ENCODE measurements around the gene FAM131A. TPM values are rescaled to one million over a fixed set of nuclear protein-coding genes. Genes with fewer than 3 reads are reported as not detected.
A peak's percentile ranks its signal among the peaks of the same experiment; 100 is the strongest.

Gene FAM131A
- polyA plus RNA-seq, 4 donors, result 9.7 to 13.1 (median 10.8) TPM

- Histone ChIP-seq H3K9me3 (ENCODE audit: control insufficient read depth in 2 of 2, insufficient read depth in 1 of 2, low read depth in 1 of 2, low read length in 1 of 2) (no peaks in the 10 kb centered on the region), H3K36me3 (ENCODE audit: control insufficient read depth in 3 of 3, insufficient read depth in 2 of 3, low read depth in 1 of 3, low read length in 3 of 3) (peaks cover 19 to 29% (median 21%) of the 10 kb centered on the region in 3 donors), H3K4me1 (ENCODE audit: control insufficient read depth in 3 of 3, insufficient read depth in 2 of 3, low read depth in 1 of 3, low read length in 2 of 3) (peaks cover 3 to 8% (median 7%) of the 10 kb centered on the region in 3 donors), H3K27ac (ENCODE audit: low read depth in 1 of 3, low read length in 2 of 3) (peak within 1 kb of the TSS; percentile 82 to 84 (median 84)), H3K4me3 (ENCODE audit: low read depth in 1 of 3, low read length in 3 of 3) (peak within 1 kb of the TSS; percentile 84 to 91 (median 85)), H3K27me3 (ENCODE audit: control insufficient read depth in 3 of 3, insufficient read depth in 3 of 3, low read length in 3 of 3) (peaks cover 0 to 3% (median 0%) of the 10 kb centered on the region in 3 donors)
- no peak for FAIRE-seq
- 0% methylated on average over 47 to 78 of the region's 78 CpGs for WGBS, 3 donors
- DNase-seq, result peak; percentile 97
Measured at GRCh38 chr3:184298759-184299487, 38.5 kb upstream of the FAM131A start, which contains the start of gene PSMD2. Gene PSMD2, plus strand, starts transcription at chr3:184299241. Its CDS starts 26 bp downstream, at chr3:184299267.

DNA sequence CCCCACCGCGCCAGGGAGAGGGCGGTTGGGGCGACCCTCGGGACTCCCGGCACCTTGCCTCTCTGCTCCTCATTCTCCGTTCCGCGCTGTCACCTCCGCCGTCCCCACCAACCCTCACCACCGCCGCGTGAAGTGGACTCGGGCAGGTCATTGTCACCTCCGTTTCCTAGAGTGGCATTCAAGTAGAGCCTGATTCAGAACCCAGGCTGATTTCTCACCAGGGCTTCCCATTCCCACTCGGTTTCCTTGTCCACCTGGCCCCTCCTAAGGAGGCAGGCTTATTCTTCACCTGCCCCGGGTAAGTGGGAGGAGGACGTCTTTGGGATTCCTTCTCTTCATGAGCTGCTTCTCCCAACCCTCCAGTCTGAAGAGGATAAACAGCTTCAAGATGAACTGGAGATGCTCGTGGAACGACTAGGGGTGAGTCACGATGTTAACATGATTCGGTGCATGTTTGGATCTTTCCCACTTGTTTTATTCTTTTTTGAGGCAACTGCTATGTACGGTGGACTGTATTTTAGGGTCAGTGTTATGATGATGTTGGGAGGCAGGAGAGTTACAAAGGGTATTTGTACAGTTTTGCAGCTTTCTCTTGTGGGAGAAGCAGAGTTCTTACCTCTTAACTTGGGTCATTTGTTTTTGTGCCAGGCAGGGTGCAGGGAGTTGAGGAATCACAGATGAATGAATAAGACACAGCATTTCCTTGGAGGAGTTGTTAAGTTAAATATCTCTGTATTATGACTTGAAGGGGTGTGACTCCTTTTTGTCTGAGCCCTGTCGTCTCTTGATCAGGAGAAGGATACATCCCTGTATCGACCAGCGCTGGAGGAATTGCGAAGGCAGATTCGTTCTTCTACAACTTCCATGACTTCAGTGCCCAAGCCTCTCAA, 37.7 kb upstream of the FAM131A start:
- WGBS, 3 donors, result 15 to 17% (median 17%) methylated on average over 25 to 29 of the region's 29 CpGs
- no peak for FAIRE-seq

GRCh38 chr3:184300378-184300720, 37.1 kb upstream of the FAM131A start:
- DNase-seq (no peak), FAIRE-seq (no peak)
- Histone ChIP-seq H3K27me3 (ENCODE audit: control insufficient read depth in 3 of 3, insufficient read depth in 3 of 3, low read length in 3 of 3) (no peaks in the 10 kb centered on the region), H3K36me3 (ENCODE audit: control insufficient read depth in 3 of 3, insufficient read depth in 2 of 3, low read depth in 1 of 3, low read length in 3 of 3) (peaks cover 25 to 37% (median 26%) of the 10 kb centered on the region in 3 donors), H3K4me3 (ENCODE audit: low read depth in 1 of 3, low read length in 3 of 3) (peak overlapping the region in 1 of 3 donors; percentile 84), H3K4me1 (ENCODE audit: control insufficient read depth in 3 of 3, insufficient read depth in 2 of 3, low read depth in 1 of 3, low read length in 2 of 3) (peaks cover 3 to 8% (median 7%) of the 10 kb centered on the region in 3 donors), H3K27ac (ENCODE audit: low read depth in 1 of 3, low read length in 2 of 3) (no peak overlapping the region), H3K9me3 (ENCODE audit: control insufficient read depth in 2 of 2, insufficient read depth in 1 of 2, low read depth in 1 of 2, low read length in 1 of 2) (no peaks in the 10 kb centered on the region)
- WGBS, 3 donors, result 70 to 79% (median 77%) methylated on average over 3 of the region's 3 CpGs

More for the DNA sequence above, 37.7 kb upstream of the FAM131A start:
- Histone ChIP-seq H3K27ac (ENCODE audit: low read depth in 1 of 3, low read length in 2 of 3) (peak overlapping the region; percentile 37 to 60 (median 57)), H3K4me3 (ENCODE audit: low read depth in 1 of 3, low read length in 3 of 3) (peak overlapping the region; percentile 84 to 91 (median 85)), H3K36me3 (ENCODE audit: control insufficient read depth in 3 of 3, insufficient read depth in 2 of 3, low read depth in 1 of 3, low read length in 3 of 3) (peaks cover 23 to 37% (median 25%) of the 10 kb centered on the region in 3 donors), H3K9me3 (ENCODE audit: control insufficient read depth in 2 of 2, insufficient read depth in 1 of 2, low read depth in 1 of 2, low read length in 1 of 2) (no peaks in the 10 kb centered on the region), H3K27me3 (ENCODE audit: control insufficient read depth in 3 of 3, insufficient read depth in 3 of 3, low read length in 3 of 3) (peaks cover 0 to 3% (median 0%) of the 10 kb centered on the region in 3 donors), H3K4me1 (ENCODE audit: control insufficient read depth in 3 of 3, insufficient read depth in 2 of 3, low read depth in 1 of 3, low read length in 2 of 3) (peaks cover 3 to 8% (median 7%) of the 10 kb centered on the region in 3 donors)
- peak in 1 of 2 donors; percentile 38 for DNase-seq

DNA sequence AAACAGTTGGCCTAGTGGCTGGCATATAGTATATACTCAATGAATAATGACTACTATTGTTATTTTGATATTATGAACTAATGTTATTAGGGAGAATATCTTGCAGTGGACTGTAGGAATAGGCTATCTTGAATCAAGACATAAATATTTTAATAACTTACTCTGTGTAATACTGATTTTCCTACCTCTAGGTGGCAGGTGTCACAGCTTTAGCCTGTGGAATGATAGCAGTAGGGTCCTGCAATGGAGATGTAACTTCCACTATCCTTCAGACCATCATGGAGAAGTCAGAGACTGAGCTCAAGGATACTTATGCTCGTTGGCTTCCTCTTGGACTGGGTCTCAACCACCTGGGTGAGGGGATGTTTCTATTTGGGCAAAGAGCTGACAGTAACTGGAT, 31.8 kb upstream of the FAM131A start:
- Histone ChIP-seq H3K36me3 (ENCODE audit: control insufficient read depth in 3 of 3, insufficient read depth in 2 of 3, low read depth in 1 of 3, low read length in 3 of 3) (peaks cover 32 to 69% (median 41%) of the 10 kb centered on the region in 3 donors), H3K4me3 (ENCODE audit: low read depth in 1 of 3, low read length in 3 of 3) (no peak overlapping the region), H3K27me3 (ENCODE audit: control insufficient read depth in 3 of 3, insufficient read depth in 3 of 3, low read length in 3 of 3) (no peaks in the 10 kb centered on the region), H3K4me1 (ENCODE audit: control insufficient read depth in 3 of 3, insufficient read depth in 2 of 3, low read depth in 1 of 3, low read length in 2 of 3) (no peaks in the 10 kb centered on the region), H3K27ac (ENCODE audit: low read depth in 1 of 3, low read length in 2 of 3) (no peak overlapping the region), H3K9me3 (ENCODE audit: control insufficient read depth in 2 of 2, insufficient read depth in 1 of 2, low read depth in 1 of 2, low read length in 1 of 2) (no peaks in the 10 kb centered on the region)
- FAIRE-seq (no peak), DNase-seq (peak; percentile 20 to 28)
- 40 to 69% (median 43%) methylated on average over 1 of the region's 1 CpG for WGBS, 3 donors

DNA sequence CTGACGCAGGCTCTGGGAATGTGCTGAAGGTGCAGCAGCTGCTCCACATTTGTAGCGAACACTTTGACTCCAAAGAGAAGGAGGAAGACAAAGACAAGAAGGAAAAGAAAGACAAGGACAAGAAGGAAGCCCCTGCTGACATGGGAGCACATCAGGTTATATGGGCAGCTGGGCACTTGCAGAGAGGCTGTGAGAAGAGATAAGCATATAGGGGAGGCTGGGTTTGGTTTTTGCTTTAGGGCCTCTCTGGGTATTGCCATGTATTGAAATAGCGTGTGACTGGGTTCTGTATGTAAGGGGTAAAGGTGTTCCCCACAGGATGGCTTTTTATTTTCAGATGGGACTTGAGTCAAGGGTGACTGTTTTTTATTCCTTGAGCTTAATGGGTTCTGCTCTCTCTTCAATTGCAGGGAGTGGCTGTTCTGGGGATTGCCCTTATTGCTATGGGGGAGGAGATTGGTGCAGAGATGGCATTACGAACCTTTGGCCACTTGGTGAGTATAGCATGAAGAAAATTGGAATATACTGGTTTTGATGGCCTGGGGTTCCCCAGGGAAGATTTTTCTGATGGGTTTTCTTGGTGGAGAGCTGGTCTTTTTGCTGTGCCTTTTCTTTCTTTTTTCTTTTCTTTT, 30.9 kb upstream of the FAM131A start:
- Histone ChIP-seq H3K27me3 (ENCODE audit: control insufficient read depth in 3 of 3, insufficient read depth in 3 of 3, low read length in 3 of 3) (no peaks in the 10 kb centered on the region), H3K4me3 (ENCODE audit: low read depth in 1 of 3, low read length in 3 of 3) (no peak overlapping the region), H3K9me3 (ENCODE audit: control insufficient read depth in 2 of 2, insufficient read depth in 1 of 2, low read depth in 1 of 2, low read length in 1 of 2) (no peaks in the 10 kb centered on the region), H3K36me3 (ENCODE audit: control insufficient read depth in 3 of 3, insufficient read depth in 2 of 3, low read depth in 1 of 3, low read length in 3 of 3) (peaks cover 32 to 62% (median 39%) of the 10 kb centered on the region in 3 donors), H3K4me1 (ENCODE audit: control insufficient read depth in 3 of 3, insufficient read depth in 2 of 3, low read depth in 1 of 3, low read length in 2 of 3) (no peaks in the 10 kb centered on the region), H3K27ac (ENCODE audit: low read depth in 1 of 3, low read length in 2 of 3) (no peak overlapping the region)
- FAIRE-seq (no peak), DNase-seq (peak in 1 of 2 donors; percentile 45)
- 74 to 87% (median 80%) methylated on average over 4 of the region's 4 CpGs for WGBS, 3 donors

GRCh38 chr3:184307915-184308314, 29.5 kb upstream of the FAM131A start:
- H3K4me1 ChIP-seq (ENCODE audit: control insufficient read depth in 3 of 3, insufficient read depth in 2 of 3, low read depth in 1 of 3, low read length in 2 of 3), result no peaks in the 10 kb centered on the region
- no peak for FAIRE-seq
- no peaks in the 10 kb centered on the region for H3K9me3 ChIP-seq (ENCODE audit: control insufficient read depth in 2 of 2, insufficient read depth in 1 of 2, low read depth in 1 of 2, low read length in 1 of 2)
- 95 to 97% (median 95%) methylated on average over 9 of the region's 9 CpGs for WGBS, 3 donors
- DNase-seq, result no peak
- peaks cover 21 to 48% (median 32%) of the 10 kb centered on the region in 3 donors for H3K36me3 ChIP-seq (ENCODE audit: control insufficient read depth in 3 of 3, insufficient read depth in 2 of 3, low read depth in 1 of 3, low read length in 3 of 3)
- no peak overlapping the region for H3K27ac ChIP-seq (ENCODE audit: low read depth in 1 of 3, low read length in 2 of 3)
- H3K27me3 ChIP-seq (ENCODE audit: control insufficient read depth in 3 of 3, insufficient read depth in 3 of 3, low read length in 3 of 3), result no peaks in the 10 kb centered on the region
- H3K4me3 ChIP-seq (ENCODE audit: low read depth in 1 of 3, low read length in 3 of 3), result no peak overlapping the region

- no peak overlapping the region for H3K4me3 ChIP-seq (ENCODE audit: low read depth in 1 of 3, low read length in 3 of 3)
- DNase-seq, result no peak
- H3K36me3 ChIP-seq (ENCODE audit: control insufficient read depth in 3 of 3, insufficient read depth in 2 of 3, low read depth in 1 of 3, low read length in 3 of 3), result peaks cover 13 to 42% (median 24%) of the 10 kb centered on the region in 3 donors
- H3K9me3 ChIP-seq (ENCODE audit: control insufficient read depth in 2 of 2, insufficient read depth in 1 of 2, low read depth in 1 of 2, low read length in 1 of 2), result no peaks in the 10 kb centered on the region
- no peaks in the 10 kb centered on the region for H3K27me3 ChIP-seq (ENCODE audit: control insufficient read depth in 3 of 3, insufficient read depth in 3 of 3, low read length in 3 of 3)
- no peaks in the 10 kb centered on the region for H3K4me1 ChIP-seq (ENCODE audit: control insufficient read depth in 3 of 3, insufficient read depth in 2 of 3, low read depth in 1 of 3, low read length in 2 of 3)
- no peak overlapping the region for H3K27ac ChIP-seq (ENCODE audit: low read depth in 1 of 3, low read length in 2 of 3)
- 79 to 86% (median 79%) methylated on average over 7 of the region's 7 CpGs for WGBS, 3 donors
- no peak for FAIRE-seq
Measured at GRCh38 chr3:184308744-184309143, 28.7 kb upstream of the FAM131A start.

GRCh38 chr3:184311633-184312032, 25.8 kb upstream of the FAM131A start:
- Histone ChIP-seq H3K9me3 (ENCODE audit: control insufficient read depth in 2 of 2, insufficient read depth in 1 of 2, low read depth in 1 of 2, low read length in 1 of 2) (no peaks in the 10 kb centered on the region), H3K36me3 (ENCODE audit: control insufficient read depth in 3 of 3, insufficient read depth in 2 of 3, low read depth in 1 of 3, low read length in 3 of 3) (peaks cover 8 to 37% (median 13%) of the 10 kb centered on the region in 3 donors), H3K27ac (ENCODE audit: low read depth in 1 of 3, low read length in 2 of 3) (no peak overlapping the region), H3K4me3 (ENCODE audit: low read depth in 1 of 3, low read length in 3 of 3) (no peak overlapping the region), H3K4me1 (ENCODE audit: control insufficient read depth in 3 of 3, insufficient read depth in 2 of 3, low read depth in 1 of 3, low read length in 2 of 3) (no peaks in the 10 kb centered on the region), H3K27me3 (ENCODE audit: control insufficient read depth in 3 of 3, insufficient read depth in 3 of 3, low read length in 3 of 3) (no peaks in the 10 kb centered on the region)
- no peak for FAIRE-seq
- no peak for DNase-seq
